GM21786 (cell line): ENCODE results near the gene NDUFA11.
"Not testable (repeated sequence)": the region's sequence is repeated elsewhere in the genome, so short reads cannot be mapped to it uniquely, and the experiment has no call there.

Source experiments
- ATAC-seq: cut with Tn5 transposase; IDR thresholded peaks from one replicate; pipeline ENCODE4 v1.9.1; 2021; ENCODE audit not compliant: unreplicated experiment

NDUFA11 gene

GRCh38 chr19:5891572-5891937, 12.0 kb downstream of the NDUFA11 start:
- no peak for ATAC-seq

- ATAC-seq = no peak
Measured at GRCh38 chr19:5890099-5890498, 13.5 kb downstream of the NDUFA11 start.

GRCh38 chr19:5889288-5889971, 14.2 kb downstream of the NDUFA11 start:
- ATAC-seq = no peak

- not testable (repeated sequence) for ATAC-seq
Measured at GRCh38 chr19:5884065-5884811, 19.4 kb downstream of the NDUFA11 start.

GRCh38 chr19:5883157-5883873, 20.3 kb downstream of the NDUFA11 start:
- not testable (repeated sequence) for ATAC-seq

- ATAC-seq = no peak
Measured at GRCh38 chr19:5882421-5882968, 21.1 kb downstream of the NDUFA11 start.

GRCh38 chr19:5881543-5882299, 21.9 kb downstream of the NDUFA11 start:
- ATAC-seq = no peak

- ATAC-seq = no peak
Measured at GRCh38 chr19:5880604-5881078, 22.9 kb downstream of the NDUFA11 start.

GRCh38 chr19:5880196-5880595, 23.4 kb downstream of the NDUFA11 start:
- no peak for ATAC-seq

- ATAC-seq = no peak
Measured at GRCh38 chr19:5877882-5878281, 25.7 kb downstream of the NDUFA11 start.

GRCh38 chr19:5877427-5877826, 26.2 kb downstream of the NDUFA11 start:
- ATAC-seq = no peak

- ATAC-seq = not testable (repeated sequence)
Measured at GRCh38 chr19:5874496-5874895, 29.1 kb downstream of the NDUFA11 start.

GRCh38 chr19:5873617-5874199, 29.9 kb downstream of the NDUFA11 start:
- ATAC-seq = no peak

- no peak for ATAC-seq
Measured at GRCh38 chr19:5870986-5871394, 32.6 kb downstream of the NDUFA11 start.

GRCh38 chr19:5867201-5868136, 36.1 kb downstream of the NDUFA11 start:
- ATAC-seq = no peak

- no peak for ATAC-seq
Measured at GRCh38 chr19:5865772-5866171, 37.8 kb downstream of the NDUFA11 start.

- ATAC-seq = no peak
Measured at GRCh38 chr19:5864725-5865486, 38.7 kb downstream of the NDUFA11 start.

- no peak for ATAC-seq
Measured at GRCh38 chr19:5864013-5864720, 39.4 kb downstream of the NDUFA11 start.
